ENCODE measurements around the gene NOD2.

GRCh38 chr16:50717494-50717893, 24.1 kb downstream of the NOD2 start:
- no peak for TF ChIP-seq ZNF274 (IDR thresholded peaks at IDR 0.05; ENCODE audit: low read depth, low read length)
- no peak for TF ChIP-seq CTCF (IDR thresholded peaks at IDR 0.05 in 2 of 3, conservative IDR thresholded peaks at IDR 0.05 in 1 of 3; ENCODE audit: borderline replicate concordance in 1 of 3, insufficient read depth in 1 of 3, low read depth in 2 of 3, low read length in 2 of 3)
- TF ChIP-seq ATF3 (IDR thresholded peaks at IDR 0.05): no peak
- no peak for TF ChIP-seq EZH2phosphoT487 (IDR thresholded peaks at IDR 0.05; ENCODE audit: borderline replicate concordance)
- TF ChIP-seq POLR2AphosphoS5 (IDR thresholded peaks at IDR 0.05; ENCODE audit: low read depth, low read length): no peak
- no peak for TF ChIP-seq REST (IDR thresholded peaks at IDR 0.05; ENCODE audit: low read depth)
- TF ChIP-seq SP1 (IDR thresholded peaks at IDR 0.05; ENCODE audit: low read depth): no peak
- no peak for TF ChIP-seq EZH2 (IDR thresholded peaks at IDR 0.05)
- no peak for TF ChIP-seq POLR2A (IDR thresholded peaks at IDR 0.05; ENCODE audit: borderline replicate concordance, extremely low read depth, insufficient read depth, insufficient read length)
- TF ChIP-seq ELF1 (IDR thresholded peaks at IDR 0.05; ENCODE audit: borderline replicate concordance, low read depth): no peak
- TF ChIP-seq ZBTB33 (IDR thresholded peaks at IDR 0.05; ENCODE audit: extremely low read depth, insufficient replicate concordance, low read length): no peak
